ENCODE data around the gene TOM1L2.

GRCh38 chr17:17983376-17983775 is 11.2 kb upstream of the TOM1L2 start:
- TF ChIP-seq EZH2phosphoT487 (IDR thresholded peaks at IDR 0.05; ENCODE audit: insufficient read depth, low read depth), result no peak
- no peak for TF ChIP-seq EZH2 (IDR thresholded peaks at IDR 0.05; ENCODE audit: insufficient read depth, poor library complexity, severe bottlenecking)
